Measurements from ENCODE around the gene LPIN2. TPM values are rescaled to one million over a fixed set of nuclear protein-coding genes. Genes with fewer than 3 reads are reported as not detected.
A peak's percentile ranks its signal among the peaks of the same experiment; 100 is the strongest.
"Not testable (repeated sequence)": the region's sequence is repeated elsewhere in the genome, so short reads cannot be mapped to it uniquely, and the experiment has no call there.

The LPIN2 gene
- 15.6 TPM for polyA plus RNA-seq (2013, experiment 1 of 2; ENCODE audit: insufficient read length)
- 16.4 TPM for polyA plus RNA-seq (2013, experiment 2 of 2; ENCODE audit: insufficient read length)

GRCh38 chr18:3013024-3013804 lies at the start of gene LPIN2:
Gene LPIN2 (minus strand): TSS chr18:3013144. CDS start chr18:2960840, 52,304 bp downstream.
- DNase-seq: peak; percentile 98

GRCh38 chr18:3061581-3062312 lies 48.8 kb upstream of the LPIN2 start:
- DNase-seq: no peak

DNA sequence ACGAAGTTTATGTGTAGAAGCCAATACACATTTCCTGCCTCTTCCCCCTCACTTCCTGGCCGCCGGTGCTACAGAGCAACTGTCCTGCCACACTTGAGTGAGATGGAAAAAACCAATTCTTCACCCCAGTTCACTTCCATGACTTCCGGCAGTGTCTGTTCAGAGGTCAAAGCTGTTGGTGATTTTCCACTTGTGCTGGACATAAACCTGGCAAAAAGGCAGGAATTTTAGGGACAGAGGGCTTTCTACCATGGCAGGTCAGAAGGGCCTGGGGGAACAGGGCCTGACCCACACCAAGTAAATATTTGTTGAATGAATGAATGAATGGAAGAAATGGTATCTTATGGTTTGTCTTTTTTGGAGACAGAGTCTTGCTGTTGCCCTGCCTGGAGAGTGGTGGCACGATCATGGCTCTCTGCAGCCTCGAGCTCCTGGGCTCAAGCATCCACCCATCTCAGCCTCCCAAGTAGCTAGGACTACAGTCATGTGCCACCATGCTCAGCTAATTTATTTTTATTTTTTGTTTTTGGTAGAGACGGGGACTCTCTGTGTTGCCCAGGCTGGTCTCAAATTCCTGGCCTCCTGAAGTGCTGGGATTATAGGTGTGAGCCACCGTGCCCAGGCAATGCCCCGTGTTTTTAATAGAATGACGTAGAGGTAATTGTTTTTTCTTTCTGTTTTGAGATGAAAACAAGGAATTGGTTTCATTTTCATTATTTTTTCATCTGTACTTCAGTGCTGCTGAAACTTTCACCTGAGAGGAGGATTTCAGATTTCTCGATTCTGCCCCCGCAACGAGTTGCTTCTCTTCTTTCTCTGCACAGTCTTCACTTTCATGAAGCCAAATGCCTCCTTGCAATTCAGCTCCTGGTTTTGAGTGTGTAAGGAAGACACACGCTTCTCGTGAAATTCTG lies 48.0 kb upstream of the LPIN2 start:
- DNase-seq: no peak

DNA sequence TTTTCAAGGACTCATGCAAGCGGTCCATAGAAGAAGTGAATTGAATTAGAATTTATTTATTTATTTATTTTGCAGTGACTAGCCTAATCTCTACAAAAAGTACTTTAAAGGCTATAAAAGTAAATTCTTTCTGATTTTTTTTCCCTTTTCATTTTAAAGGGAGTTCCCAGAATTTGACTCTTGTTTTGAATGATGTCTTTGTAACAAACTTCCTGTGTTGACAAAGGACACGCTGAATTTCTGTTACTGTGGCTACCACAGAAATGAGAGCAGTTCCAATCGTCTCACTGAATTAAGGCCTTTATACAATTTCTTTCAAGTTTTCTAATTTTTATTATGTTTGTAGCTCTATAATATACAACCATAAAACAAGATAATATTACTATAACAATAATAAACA lies 46.3 kb upstream of the LPIN2 start:
- DNase-seq: no peak

DNA sequence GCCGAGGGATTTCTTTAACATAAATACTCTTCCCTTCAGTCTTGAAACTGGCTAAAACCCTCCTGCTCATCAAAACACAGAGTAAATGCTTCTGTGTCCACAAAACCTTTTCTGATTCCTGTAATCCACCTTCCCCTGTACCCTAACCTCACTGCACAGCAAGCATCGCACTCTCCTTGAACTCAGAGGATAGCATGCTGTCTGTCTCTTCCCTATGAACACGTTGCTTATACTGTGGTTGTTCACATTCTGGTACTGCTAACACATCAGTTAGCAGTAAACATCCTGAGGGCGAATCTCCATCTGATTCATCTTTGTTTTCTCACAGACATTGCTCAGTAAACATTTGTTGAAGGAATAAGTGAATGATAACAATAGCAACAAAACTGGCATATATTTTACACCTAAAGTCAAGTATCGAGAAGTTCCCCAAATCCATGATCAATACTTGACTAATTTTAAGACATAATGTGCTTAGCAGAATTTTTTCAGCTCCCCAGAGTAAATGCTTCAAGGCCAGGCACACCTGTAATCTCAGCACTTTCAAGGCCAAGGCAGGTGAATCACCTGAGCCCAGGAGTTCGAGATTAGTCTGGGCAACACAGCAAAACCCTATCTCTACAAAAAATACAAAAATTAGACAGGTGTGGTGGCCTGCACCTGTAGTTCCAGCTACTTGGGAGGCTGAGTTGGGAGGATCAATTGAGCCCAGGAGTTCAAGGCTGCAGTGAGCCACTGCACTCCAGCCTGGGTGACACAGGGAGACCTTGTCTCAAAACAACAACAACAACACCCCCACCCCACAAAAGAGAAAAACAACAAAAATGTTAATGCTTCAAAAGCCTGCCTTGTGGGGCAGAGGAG lies 45.6 kb upstream of the LPIN2 start:
- DNase-seq: no peak

DNA sequence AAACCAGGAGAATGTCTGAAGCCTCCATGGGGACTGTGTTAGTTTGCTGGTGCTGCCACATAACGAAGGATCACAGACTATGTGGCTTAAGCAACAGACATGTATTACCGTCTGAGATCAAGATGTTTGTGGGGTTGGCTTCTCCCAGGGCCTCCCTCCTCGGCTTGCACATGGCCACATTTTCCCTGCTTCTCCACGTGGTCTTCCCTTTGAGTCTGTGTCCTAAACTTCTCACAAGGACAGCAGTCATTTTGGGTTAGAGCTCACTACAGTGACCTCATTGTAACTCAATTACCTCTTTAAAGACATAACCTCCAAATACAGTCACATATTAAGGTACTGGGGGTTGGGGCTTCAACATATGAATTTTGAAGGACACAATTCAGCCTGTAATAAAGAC lies 44.6 kb upstream of the LPIN2 start:
- no peak for DNase-seq

- no peak for DNase-seq
Observed at GRCh38 chr18:3056311-3056710, 43.4 kb upstream of the LPIN2 start.

DNA sequence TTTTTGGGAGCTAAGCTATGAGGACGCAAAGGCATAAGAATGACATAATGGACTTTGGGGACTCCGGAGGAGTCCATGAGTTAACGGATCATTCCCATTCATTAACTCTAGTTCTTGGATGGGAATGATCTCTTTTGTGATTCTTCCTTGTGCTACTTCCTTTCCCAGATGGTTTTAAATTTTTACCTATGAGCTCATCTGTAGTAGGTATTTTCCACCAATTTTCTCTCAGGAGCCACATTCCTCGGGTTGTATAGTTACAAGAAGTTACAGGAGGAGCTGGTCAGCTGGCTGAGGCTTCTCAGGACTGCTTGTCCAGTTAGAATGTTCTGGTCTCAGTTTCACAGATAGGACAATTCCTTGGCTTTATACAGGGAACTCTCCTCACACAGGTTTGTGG lies 42.9 kb upstream of the LPIN2 start:
- no peak for DNase-seq

DNA sequence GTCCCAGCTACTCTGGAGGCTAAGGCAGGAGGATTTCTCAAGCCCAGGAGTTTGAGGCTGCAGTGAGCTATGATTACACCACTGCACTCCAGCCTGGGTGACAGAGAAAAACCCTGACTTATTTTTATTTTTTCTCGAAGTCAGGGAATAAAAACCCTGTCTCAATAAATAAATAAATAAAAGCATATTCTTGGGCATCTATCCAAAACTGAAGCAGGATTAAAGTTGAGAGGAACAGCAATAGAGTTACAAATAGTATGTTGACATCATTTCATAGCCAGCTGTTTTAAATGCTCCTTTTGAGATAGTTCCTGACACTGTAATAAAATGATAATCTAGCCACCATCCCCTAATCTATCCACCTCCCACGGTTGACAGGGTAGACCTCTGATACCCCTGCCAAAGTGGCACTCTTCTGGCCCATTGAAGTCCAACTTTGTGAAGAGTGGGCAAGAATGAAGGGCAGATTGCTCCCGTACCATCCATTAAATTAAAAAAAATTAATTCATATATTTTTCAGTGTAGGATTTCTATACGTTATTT lies 42.3 kb upstream of the LPIN2 start:
- no peak for DNase-seq

- no peak for DNase-seq
Observed at GRCh38 chr18:3054780-3055179, 41.8 kb upstream of the LPIN2 start.

DNA sequence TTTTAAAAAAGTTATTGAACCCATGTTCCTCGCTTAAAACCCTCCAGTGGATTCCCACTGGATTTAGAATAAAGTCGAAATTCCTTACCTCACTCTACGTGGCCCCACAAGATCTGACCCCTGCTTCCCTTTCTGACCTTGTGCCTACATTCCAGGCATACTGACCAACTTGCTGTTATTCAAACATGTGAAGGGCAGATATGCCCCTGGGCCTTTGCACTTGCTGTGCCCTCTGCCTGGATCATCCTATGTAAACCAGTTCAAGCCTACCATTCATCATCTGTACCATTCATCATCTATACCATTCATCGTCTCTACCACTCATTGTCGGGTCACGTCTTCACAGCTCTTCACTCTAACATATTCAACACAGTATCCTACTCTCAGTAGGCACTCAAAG lies 41.3 kb upstream of the LPIN2 start:
- DNase-seq: no peak

DNA sequence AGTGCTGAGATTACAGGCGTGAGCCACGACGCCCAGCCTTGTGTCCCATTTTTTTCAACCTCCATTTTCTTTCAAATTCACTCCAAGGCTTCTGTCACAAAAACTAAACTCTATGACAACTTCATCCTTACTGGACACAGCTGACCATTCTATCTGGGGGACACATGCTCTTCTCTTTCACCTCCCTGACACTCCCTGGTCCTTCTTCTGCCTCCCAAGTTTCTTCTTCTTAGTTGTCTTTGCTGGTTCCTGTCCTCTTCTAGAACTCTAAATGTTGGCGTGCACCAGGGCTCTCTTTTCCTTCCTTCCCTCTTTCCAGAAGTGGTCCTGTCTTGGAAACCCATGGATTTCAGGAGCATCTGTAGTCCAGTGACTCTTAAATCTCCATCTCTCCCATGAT lies 40.1 kb upstream of the LPIN2 start:
- DNase-seq: no peak

GRCh38 chr18:3052411-3052758 lies 39.4 kb upstream of the LPIN2 start:
- DNase-seq: no peak

DNA sequence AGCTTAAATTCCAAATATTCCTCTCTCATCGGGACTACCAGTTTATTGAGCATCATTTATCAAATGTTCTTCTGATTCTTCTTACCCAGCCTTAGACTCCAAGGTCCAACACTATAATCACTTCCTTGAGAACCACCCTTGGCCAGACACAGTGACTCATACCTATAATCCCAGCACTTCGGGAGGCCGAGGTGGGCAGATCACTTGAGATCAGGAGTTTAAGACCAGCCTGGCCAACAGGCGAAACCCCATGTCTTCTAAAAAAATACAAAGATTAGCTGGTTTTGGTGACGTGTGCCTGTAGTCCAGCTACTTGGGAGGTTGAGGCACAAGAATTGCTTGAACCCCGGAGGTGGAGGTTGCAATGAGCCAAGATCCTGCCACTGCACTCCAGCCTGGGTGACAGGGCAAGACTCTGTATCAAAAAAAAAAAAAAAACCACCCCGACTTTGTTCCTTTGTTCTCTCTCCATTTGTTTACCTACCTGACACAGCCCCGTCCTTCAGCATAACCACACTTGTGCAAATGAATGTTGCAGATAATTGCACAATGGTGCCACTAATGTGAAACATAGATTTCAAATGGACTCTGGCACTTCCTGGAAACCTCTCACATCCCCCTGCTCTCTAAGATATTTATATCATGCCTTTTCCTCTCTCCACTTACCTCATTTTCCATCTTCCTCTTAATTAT lies 38.9 kb upstream of the LPIN2 start:
- DNase-seq: no peak

DNA sequence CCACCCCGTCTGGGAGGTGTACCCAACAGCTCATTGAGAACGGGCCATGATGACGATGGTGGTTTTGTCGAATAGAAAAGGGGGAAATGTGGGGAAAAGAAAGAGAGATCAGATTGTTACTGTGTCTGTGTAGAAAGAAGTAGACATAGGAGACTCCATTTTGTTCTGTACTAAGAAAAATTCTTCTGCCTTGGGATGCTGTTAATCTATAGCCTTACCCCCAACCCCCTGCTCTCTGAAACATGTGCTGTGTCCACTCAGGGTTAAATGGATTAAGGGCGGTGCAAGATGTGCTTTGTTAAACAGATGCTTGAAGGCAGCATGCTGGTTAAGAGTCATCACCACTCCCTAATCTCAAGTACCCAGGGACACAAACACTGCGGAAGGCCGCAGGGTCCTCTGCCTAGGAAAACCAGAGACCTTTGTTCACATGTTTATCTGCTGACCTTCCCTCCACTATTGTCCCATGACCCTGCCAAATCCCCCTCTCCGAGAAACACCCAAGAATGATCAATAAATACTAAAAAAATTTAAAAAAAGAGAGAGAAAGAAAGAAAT lies 37.0 kb upstream of the LPIN2 start:
- not testable (repeated sequence) for DNase-seq

- no peak for DNase-seq
Observed at GRCh38 chr18:3048820-3049349, 35.9 kb upstream of the LPIN2 start.

GRCh38 chr18:3048121-3048520 lies 35.2 kb upstream of the LPIN2 start:
- no peak for DNase-seq

DNA sequence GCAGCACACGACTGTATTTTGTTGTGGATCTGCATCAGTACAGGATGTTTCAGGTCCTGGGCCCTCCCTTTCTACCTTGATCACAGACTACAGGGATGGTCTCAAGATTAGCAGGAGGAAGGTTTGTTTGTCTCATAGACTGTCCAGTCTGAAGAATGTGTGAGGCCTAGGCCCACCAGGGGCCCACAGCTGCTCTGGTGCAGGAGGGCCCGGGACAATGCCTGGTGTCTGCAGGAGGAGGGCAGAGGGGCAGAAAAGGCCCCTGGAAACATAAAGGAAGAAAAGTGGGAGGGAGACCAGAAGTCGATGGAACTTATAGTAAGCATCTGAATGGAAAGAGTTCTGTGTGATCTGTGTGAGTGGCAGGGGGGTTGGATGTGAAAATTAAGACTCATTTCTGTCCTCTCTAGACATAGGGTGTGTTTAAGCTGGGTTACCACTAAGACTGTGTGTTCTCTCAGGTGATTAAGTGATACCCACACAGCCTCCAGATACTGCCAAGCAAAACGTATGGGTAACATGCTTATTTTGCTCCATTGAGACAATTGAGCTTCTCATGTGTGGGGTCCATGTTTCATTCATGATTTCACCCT lies 33.4 kb upstream of the LPIN2 start:
- no peak for DNase-seq

GRCh38 chr18:3044931-3045698 lies 32.2 kb upstream of the LPIN2 start:
- no peak for DNase-seq
